ENCODE results near the gene CHADL.
A peak's percentile ranks its signal among the peaks of the same experiment; 100 is the strongest.

Gene CHADL

GRCh38 chr22:41249442-41249841 lies 8.7 kb upstream of the CHADL start:
- no peaks in the 10 kb centered on the region for H3K4me1 Mint-ChIP-seq
- peaks cover 34% of the 10 kb centered on the region for H3K36me3 Mint-ChIP-seq (ENCODE audit: insufficient read depth)
- ATAC-seq (replicated peaks; ENCODE audit: extremely low read depth, poor library complexity, severe bottlenecking) (no peak), DNase-seq (ENCODE audit: low spot score in 2 of 2) (no peak)
- H3K4me3 Mint-ChIP-seq, result no peak overlapping the region
- H3K27ac Mint-ChIP-seq (ENCODE audit: low read depth), result no peak overlapping the region
- H3K9me3 Mint-ChIP-seq, result no peaks in the 10 kb centered on the region
- no peaks in the 10 kb centered on the region for H3K27me3 Mint-ChIP-seq

GRCh38 chr22:41248758-41249157 lies 8.0 kb upstream of the CHADL start:
- Mint-ChIP-seq H3K4me3 (no peak overlapping the region), H3K27me3 (no peaks in the 10 kb centered on the region), H3K27ac (ENCODE audit: low read depth) (no peak overlapping the region), H3K4me1 (no peaks in the 10 kb centered on the region), H3K9me3 (no peaks in the 10 kb centered on the region), H3K36me3 (ENCODE audit: insufficient read depth) (peaks cover 33% of the 10 kb centered on the region)
- ATAC-seq (replicated peaks; ENCODE audit: extremely low read depth, poor library complexity, severe bottlenecking), result no peak
- DNase-seq (ENCODE audit: low spot score in 2 of 2), result no peak

GRCh38 chr22:41248314-41248713 lies 7.6 kb upstream of the CHADL start:
- ATAC-seq (replicated peaks; ENCODE audit: extremely low read depth, poor library complexity, severe bottlenecking) (no peak), DNase-seq (ENCODE audit: low spot score in 2 of 2) (no peak)
- H3K27me3 Mint-ChIP-seq, result no peaks in the 10 kb centered on the region
- H3K4me1 Mint-ChIP-seq, result no peaks in the 10 kb centered on the region
- H3K36me3 Mint-ChIP-seq (ENCODE audit: insufficient read depth), result peaks cover 31% of the 10 kb centered on the region
- H3K9me3 Mint-ChIP-seq, result no peaks in the 10 kb centered on the region
- H3K27ac Mint-ChIP-seq (ENCODE audit: low read depth), result no peak overlapping the region
- no peak overlapping the region for H3K4me3 Mint-ChIP-seq

- Mint-ChIP-seq H3K36me3 (ENCODE audit: insufficient read depth) (peaks cover 26% of the 10 kb centered on the region), H3K4me1 (no peaks in the 10 kb centered on the region), H3K27me3 (no peaks in the 10 kb centered on the region), H3K4me3 (no peak overlapping the region), H3K27ac (ENCODE audit: low read depth) (no peak overlapping the region), H3K9me3 (no peaks in the 10 kb centered on the region)
- DNase-seq (ENCODE audit: low spot score in 2 of 2) (no peak), ATAC-seq (replicated peaks; ENCODE audit: extremely low read depth, poor library complexity, severe bottlenecking) (no peak)
Measured at GRCh38 chr22:41247703-41248102, 7.0 kb upstream of the CHADL start.

GRCh38 chr22:41245917-41246499 lies 5.3 kb upstream of the CHADL start:
- no peaks in the 10 kb centered on the region for H3K27me3 Mint-ChIP-seq
- no peaks in the 10 kb centered on the region for H3K9me3 Mint-ChIP-seq
- DNase-seq (ENCODE audit: low spot score in 2 of 2) (no peak), ATAC-seq (replicated peaks; ENCODE audit: extremely low read depth, poor library complexity, severe bottlenecking) (no peak)
- H3K4me3 Mint-ChIP-seq, result no peak overlapping the region
- no peaks in the 10 kb centered on the region for H3K4me1 Mint-ChIP-seq
- H3K27ac Mint-ChIP-seq (ENCODE audit: low read depth), result no peak overlapping the region
- H3K36me3 Mint-ChIP-seq (ENCODE audit: insufficient read depth), result peaks cover 21% of the 10 kb centered on the region

GRCh38 chr22:41243361-41243760 lies 2.6 kb upstream of the CHADL start:
- H3K36me3 Mint-ChIP-seq (ENCODE audit: insufficient read depth), result peaks cover 19% of the 10 kb centered on the region
- ATAC-seq (replicated peaks; ENCODE audit: extremely low read depth, poor library complexity, severe bottlenecking) (no peak), DNase-seq (ENCODE audit: low spot score in 2 of 2) (no peak)
- no peak overlapping the region for H3K27ac Mint-ChIP-seq (ENCODE audit: low read depth)
- no peak overlapping the region for H3K4me3 Mint-ChIP-seq
- H3K9me3 Mint-ChIP-seq, result no peaks in the 10 kb centered on the region
- H3K4me1 Mint-ChIP-seq, result peaks cover 6% of the 10 kb centered on the region
- H3K27me3 Mint-ChIP-seq, result no peaks in the 10 kb centered on the region

- no peak for ATAC-seq (replicated peaks; ENCODE audit: extremely low read depth, poor library complexity, severe bottlenecking)
- Mint-ChIP-seq H3K4me3 (no peak overlapping the region), H3K4me1 (peaks cover 6% of the 10 kb centered on the region), H3K9me3 (no peaks in the 10 kb centered on the region), H3K27ac (ENCODE audit: low read depth) (no peak overlapping the region), H3K36me3 (ENCODE audit: insufficient read depth) (peaks cover 18% of the 10 kb centered on the region), H3K27me3 (no peaks in the 10 kb centered on the region)
- no peak for DNase-seq (ENCODE audit: low spot score in 2 of 2)
Measured at GRCh38 chr22:41242396-41243117, 1.8 kb upstream of the CHADL start.

- Mint-ChIP-seq H3K9me3 (no peaks in the 10 kb centered on the region), H3K4me3 (no peak overlapping the region), H3K4me1 (peaks cover 11% of the 10 kb centered on the region), H3K27ac (ENCODE audit: low read depth) (no peak overlapping the region), H3K36me3 (ENCODE audit: insufficient read depth) (peaks cover 11% of the 10 kb centered on the region), H3K27me3 (no peaks in the 10 kb centered on the region)
- no peak for ATAC-seq (replicated peaks; ENCODE audit: extremely low read depth, poor library complexity, severe bottlenecking)
- no peak for DNase-seq (ENCODE audit: low spot score in 2 of 2)
Measured at GRCh38 chr22:41241133-41241676, 474 bp upstream of the CHADL start.

GRCh38 chr22:41239443-41240128 lies 1.1 kb downstream of the CHADL start:
- Mint-ChIP-seq H3K4me3 (peak overlapping the region; percentile 71), H3K27me3 (no peaks in the 10 kb centered on the region), H3K9me3 (no peaks in the 10 kb centered on the region), H3K27ac (ENCODE audit: low read depth) (peak overlapping the region; percentile 6), H3K4me1 (peaks cover 11% of the 10 kb centered on the region), H3K36me3 (ENCODE audit: insufficient read depth) (peaks cover 9% of the 10 kb centered on the region)
- ATAC-seq (replicated peaks; ENCODE audit: extremely low read depth, poor library complexity, severe bottlenecking) (no peak), DNase-seq (ENCODE audit: low spot score in 2 of 2) (no peak)

- Mint-ChIP-seq H3K9me3 (no peaks in the 10 kb centered on the region), H3K4me3 (peak overlapping the region; percentile 71), H3K27ac (ENCODE audit: low read depth) (peak overlapping the region; percentile 6), H3K36me3 (ENCODE audit: insufficient read depth) (peaks cover 7% of the 10 kb centered on the region), H3K4me1 (peaks cover 11% of the 10 kb centered on the region), H3K27me3 (no peaks in the 10 kb centered on the region)
- DNase-seq (ENCODE audit: low spot score in 2 of 2), result no peak
- no peak for ATAC-seq (replicated peaks; ENCODE audit: extremely low read depth, poor library complexity, severe bottlenecking)
Measured at GRCh38 chr22:41238570-41239442, 1.9 kb downstream of the CHADL start.

GRCh38 chr22:41237707-41238569 lies 2.8 kb downstream of the CHADL start:
- Mint-ChIP-seq H3K4me3 (peak overlapping the region; percentile 71), H3K27me3 (no peaks in the 10 kb centered on the region), H3K4me1 (peaks cover 11% of the 10 kb centered on the region), H3K27ac (ENCODE audit: low read depth) (no peak overlapping the region), H3K9me3 (no peaks in the 10 kb centered on the region), H3K36me3 (ENCODE audit: insufficient read depth) (peaks cover 5% of the 10 kb centered on the region)
- ATAC-seq (replicated peaks; ENCODE audit: extremely low read depth, poor library complexity, severe bottlenecking) (peak; percentile 92), DNase-seq (ENCODE audit: low spot score in 2 of 2) (peak; percentile 67 to 75)
